HepG2 (cell line): Measurements from ENCODE around the gene GPHN. TPM values are rescaled to one million over a fixed set of nuclear protein-coding genes. Genes with fewer than 3 reads are reported as not detected.
"Not testable (repeated sequence)": the region's sequence is repeated elsewhere in the genome, so short reads cannot be mapped to it uniquely, and the experiment has no call there.

Experiments used
- ATAC-seq: fragments of 200-7000 bp; cut with Tn5 transposase; 3 replicates; pipeline ENCODE4 v1.9.1; 2020; ENCODE audit warnings: mild to moderate bottlenecking, moderate library complexity
- BruUV-seq: library from RNA; stranded (reverse); fragments of 400-500 nt; replicated peaks from 2 replicates; lab custom pipeline; 2021; lab: Mats Ljungman, UMichigan
- CTCF ChIA-PET: fragments of 300-600 bp; formaldehyde crosslinking; extraction: SDS; loops from one replicate; lab custom pipeline; 2021; ENCODE audit warnings: low total read pairs, inconsistent platforms, low intra/inter-chr PET ratio; lab: Yijun Ruan, JAX
- POLR2A ChIA-PET: fragments of 350-600 bp; sonication (Branson Sonifier 250); formaldehyde crosslinking; loops from one replicate; lab custom pipeline; 2020; ENCODE audit warnings: antibody characterized with exemption, inconsistent platforms; lab: Yijun Ruan, JAX
- DNase-seq: peaks from one replicate; pipeline ENCODE4 v3.0.0-alpha.2; 2015; ENCODE audit warnings: low spot score
- FAIRE-seq: peaks from 3 replicates; lab custom pipeline; 2011; peaks lifted over from hg19 to GRCh38; lab: Jason Lieb, UNC
- H2AFZ ChIP-seq: one replicate; pipeline ENCODE4 v1.6.1; 2011; ENCODE audit warnings: low read length, inconsistent platforms
- H3K27ac ChIP-seq: fragments of 300-600 bp; 3 replicates; pipeline ENCODE4 v1.8.0; 2011; ENCODE audit warnings: mixed run types, mild to moderate bottlenecking, mixed read lengths, low read length, inconsistent platforms; ENCODE audit not compliant: insufficient read depth; ENCODE audit errors: extremely low read length
- H3K27me3 ChIP-seq, 2 experiments: fragments of 200-600 bp in 1 of 2; 2 replicates in 1 of 2; 3 replicates in 1 of 2; pipeline versions ENCODE4 v1.6.0 to v1.8.0; 2011; ENCODE audit warnings: low read length in 2 of 2, mild to moderate bottlenecking in 2 of 2, moderate library complexity in 2 of 2, inconsistent platforms in 1 of 2; ENCODE audit not compliant: insufficient read depth in 2 of 2, control insufficient read depth in 1 of 2
- H3K36me3 ChIP-seq, 2 experiments: fragments of 200-600 bp in 1 of 2; replicated peaks in 1 of 2; 2 replicates in 1 of 2; 3 replicates in 1 of 2; pipeline versions ENCODE4 v1.5.1 to v1.8.0; 2011; ENCODE audit warnings: low read length in 2 of 2, inconsistent platforms in 1 of 2; ENCODE audit not compliant: insufficient read depth in 2 of 2, control insufficient read depth in 1 of 2
- H3K4me1 ChIP-seq: 2 replicates; pipeline ENCODE4 v1.5.1; 2012; ENCODE audit warnings: low read length, inconsistent platforms; ENCODE audit not compliant: insufficient read depth
- H3K4me2 ChIP-seq: 2 replicates; pipeline ENCODE4 v1.6.0; 2011; ENCODE audit warnings: low read depth, low read length, inconsistent platforms
- H3K4me3 ChIP-seq, 3 experiments: fragments of 200-600 bp in 1 of 3; sonication (generic), shearing (Covaris generic) in 1 of 3; replicated peaks in 1 of 3; 2 replicates each; pipeline ENCODE4 v1.5.1; 2011 to 2016; ENCODE audit warnings: low read length in 3 of 3, inconsistent platforms in 2 of 3, low read depth in 2 of 3, mild to moderate bottlenecking in 2 of 3, control low read depth in 1 of 3, mixed read lengths in 1 of 3; ENCODE audit not compliant: insufficient read depth in 1 of 3
- H3K79me2 ChIP-seq: one replicate; pipeline ENCODE4 v1.6.1; 2011; ENCODE audit warnings: low read length, inconsistent platforms; ENCODE audit not compliant: insufficient read depth
- H3K9ac ChIP-seq: 2 replicates; pipeline ENCODE4 v1.6.0; 2011; ENCODE audit warnings: mild to moderate bottlenecking, low read depth, low read length, inconsistent platforms; ENCODE audit not compliant: insufficient read depth
- H3K9me3 ChIP-seq: 2 replicates; pipeline ENCODE4 v1.5.1; 2012; ENCODE audit warnings: mild to moderate bottlenecking, low read length
- H4K20me1 ChIP-seq: 2 replicates; pipeline ENCODE4 v1.6.0; 2011; ENCODE audit warnings: inconsistent platforms, mild to moderate bottlenecking, low read length, moderate library complexity; ENCODE audit not compliant: insufficient read depth
- CEBPG ChIP-seq: IDR thresholded peaks from 2 replicates; pipeline ENCODE4 v1.6.1; 2016
- CTCF ChIP-seq: sonication (generic); formaldehyde crosslinking; IDR thresholded peaks from 2 replicates; pipeline ENCODE4 v1.5.0; 2020; ENCODE audit warnings: mild to moderate bottlenecking, missing genetic modification reagents, moderate library complexity
- FIP1L1 ChIP-seq: fragments of 200-400 bp; formaldehyde crosslinking; IDR thresholded peaks from 2 replicates; pipeline ENCODE4 v1.6.1; 2018; ENCODE audit warnings: low read depth, mild to moderate bottlenecking, low read length, moderate library complexity, borderline replicate concordance; ENCODE audit not compliant: insufficient read depth
- FOXP1 ChIP-seq, 2 experiments: fragments of 450-650 bp in 1 of 2; IDR thresholded peaks; 2 replicates each; pipeline ENCODE4 v1.6.1; 2017 to 2018; ENCODE audit warnings: antibody characterized with exemption in 1 of 2
- FOXP4 ChIP-seq: sonication (generic); formaldehyde crosslinking; IDR thresholded peaks from 2 replicates; pipeline ENCODE4 v1.4.0; 2020; ENCODE audit warnings: missing genetic modification reagents
- HNF4G ChIP-seq, 2 experiments: sonication (generic) in 1 of 2; formaldehyde crosslinking in 1 of 2; IDR thresholded peaks; 2 replicates each; pipeline versions ENCODE4 v1.4.0 to v1.6.1; 2011 to 2020; ENCODE audit warnings: borderline replicate concordance in 2 of 2, low read depth in 2 of 2, mild to moderate bottlenecking in 2 of 2, low read length in 1 of 2, missing genetic modification reagents in 1 of 2, moderate library complexity in 1 of 2
- PCBP1 ChIP-seq: fragments of 200-400 bp; formaldehyde crosslinking; IDR thresholded peaks from 2 replicates; pipeline ENCODE4 v1.6.1; 2017; ENCODE audit warnings: mild to moderate bottlenecking, low read depth, low read length, borderline replicate concordance
- POGZ ChIP-seq: sonication (generic); formaldehyde crosslinking; IDR thresholded peaks from 2 replicates; pipeline ENCODE4 v1.4.0; 2020; ENCODE audit warnings: mild to moderate bottlenecking, missing genetic modification reagents
- SP5 ChIP-seq: IDR thresholded peaks from 2 replicates; pipeline ENCODE4 v1.6.1; 2016; ENCODE audit warnings: low read depth, borderline replicate concordance
- STAT5B ChIP-seq: sonication (generic); formaldehyde crosslinking; IDR thresholded peaks from 2 replicates; pipeline ENCODE4 v1.4.0; 2020; ENCODE audit warnings: missing genetic modification reagents
- ZFP1 ChIP-seq: IDR thresholded peaks from 2 replicates; pipeline ENCODE4 v1.6.1; 2016
- ZMYM4 ChIP-seq: sonication (generic); formaldehyde crosslinking; IDR thresholded peaks from 2 replicates; pipeline ENCODE4 v1.8.1; 2023; ENCODE audit warnings: mild to moderate bottlenecking, missing genetic modification reagents
- ZNF281 ChIP-seq: sonication (generic); formaldehyde crosslinking; IDR thresholded peaks from 2 replicates; pipeline ENCODE4 v1.4.0; 2020; ENCODE audit warnings: missing genetic modification reagents, borderline replicate concordance
- ZNF30 ChIP-seq: sonication (generic); formaldehyde crosslinking; IDR thresholded peaks from 2 replicates; pipeline ENCODE4 v1.5.0; 2020; ENCODE audit warnings: mild to moderate bottlenecking, missing genetic modification reagents
- ZNF644 ChIP-seq: IDR thresholded peaks from 2 replicates; pipeline ENCODE4 v1.6.1; 2016; ENCODE audit warnings: low read depth
- ZNF883 ChIP-seq: sonication (generic); formaldehyde crosslinking; IDR thresholded peaks from 2 replicates; pipeline ENCODE4 v1.5.1; 2020; ENCODE audit warnings: mild to moderate bottlenecking, missing genetic modification reagents; ENCODE audit errors: not compliant biosample characterization
- WGBS: methylation state at CpG from one replicate; pipeline ENCODE4 v1.1.6; 2017; ENCODE audit warnings: low lambda C conversion rate; 5-methylcytosine and 5-hydroxymethylcytosine counted together
- in situ Hi-C: cut with HindIII; loops from 2 replicates; pipeline ENCODE4 v1.10.0; 2017; ENCODE audit warnings: low pct_unique_long_range_greater_than_20kb; ENCODE audit not compliant: extremely low pct_ligation_motif_present
- intact Hi-C: fragments of 100-400 bp; cut with micrococcal nuclease; formaldehyde crosslinking; loops from one replicate; pipeline ENCODE4 v1.10.0; 2022; ENCODE audit not compliant: unreplicated experiment
- polyA plus RNA-seq, 8 experiments: library from polyadenylated mRNA; depleted of rRNA in 3 of 8; stranded (reverse) in 7 of 8; unstranded in 1 of 8; fragments of >200 nt; fragmentation: Illumina TruSeq in 4 of 8; extraction: Trizol in 4 of 8; gene quantifications; 2 replicates each; pipeline versions ENCODE4 v1.2.1 to v1.2.3, GENCODE V29; 2011 to 2016; ENCODE audit warnings: low read depth in 4 of 8, missing spikeins in 1 of 8, mixed read lengths in 1 of 8; ENCODE audit not compliant: insufficient read depth in 1 of 8
- total RNA-seq, 5 experiments: library from RNA; depleted of rRNA; stranded (reverse); fragments of >200 nt; fragmentation: Illumina TruSeq; extraction: Trizol; gene quantifications; 2 replicates each; pipeline ENCODE4 v1.2.3, GENCODE V29; 2016; ENCODE audit warnings: low read depth in 1 of 5

The GPHN gene
- total and polyA plus RNA-seq, 2 of the 13 experiments (the other 11 are each of a cell fraction or from before 2014, with no cell fraction given) = 12.7 to 19.2 TPM

DNA sequence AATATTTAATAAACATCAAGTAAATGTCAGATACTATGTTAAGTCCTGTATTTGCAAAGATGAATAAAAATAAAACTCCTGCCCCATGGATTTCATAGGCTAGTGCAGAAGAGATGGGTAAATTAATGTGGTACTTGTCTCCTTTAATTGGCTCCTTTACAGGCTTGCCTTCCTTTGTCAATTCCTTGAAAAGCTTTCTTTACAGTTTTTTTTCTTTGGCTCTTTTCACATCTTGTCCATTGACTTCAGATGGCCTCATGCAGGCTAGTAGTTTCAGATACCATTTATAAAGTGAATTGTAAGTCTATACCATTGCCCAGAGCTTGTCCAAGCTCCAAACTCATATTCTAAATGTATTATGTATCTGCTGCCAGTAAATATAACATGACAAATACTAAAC is 552.6 kb downstream of the GPHN start (continued):
- TF ChIP-seq ZNF883 (CRISPR knock-in tag) (no peak), ZNF30 (CRISPR knock-in tag) (no peak), PCBP1 (no peak), ZNF644 (CRISPR knock-in tag) (no peak), FIP1L1 (no peak), HNF4G (IDR thresholded peaks at IDR 0.05; ENCODE audit: borderline replicate concordance, low read depth, low read length) (no peak), HNF4G (CRISPR knock-in tag; IDR thresholded peaks at IDR 0.05; ENCODE audit: borderline replicate concordance, low read depth) (no peak), STAT5B (no peak)

DNA sequence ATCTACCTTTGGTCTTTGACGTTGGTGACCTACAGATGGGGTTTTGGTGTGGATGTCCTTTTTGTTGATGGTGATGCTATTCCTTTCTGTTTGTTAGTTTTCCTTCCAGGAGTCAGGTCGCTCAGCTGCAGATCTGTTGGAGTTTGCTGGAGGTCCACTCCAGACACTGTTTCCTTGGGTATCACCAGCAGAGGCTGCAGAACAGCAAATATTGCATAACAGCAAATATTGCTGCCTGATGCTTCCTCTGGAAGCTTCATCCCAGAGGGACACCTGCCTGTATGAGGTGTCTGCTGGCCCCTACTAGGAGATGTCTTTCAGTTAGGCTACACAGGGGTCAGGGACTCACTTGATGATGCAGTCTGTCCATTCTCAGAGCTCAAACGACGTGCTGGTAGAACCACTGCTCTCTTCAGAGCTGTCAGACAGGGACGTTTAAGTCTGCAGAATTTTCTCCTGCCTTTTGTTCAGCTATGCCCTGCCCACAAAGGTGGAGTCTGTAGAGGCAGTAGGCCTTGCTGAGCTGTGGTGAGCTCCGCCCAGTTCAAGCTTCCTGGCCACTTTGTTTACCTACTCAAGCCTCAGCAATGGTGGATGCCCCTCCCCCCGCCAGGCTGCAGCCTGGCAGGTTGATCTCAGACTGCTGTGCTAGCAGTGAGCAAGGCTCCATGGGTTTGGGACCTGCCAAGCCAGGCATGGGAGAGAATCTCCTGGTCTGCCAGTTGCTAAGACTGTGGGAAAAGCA is 559.3 kb downstream of the GPHN start:
- Histone ChIP-seq H3K4me1 (peaks cover 14% of the 10 kb centered on the region), H3K4me2 (peak overlapping the region; percentile 27; the same call in 1 of the 2 replicates)
- peak; percentile 67 for DNase-seq
- H3K36me3 ChIP-seq; ATAC-seq; H3K27me3 ChIP-seq; FAIRE-seq; CTCF ChIA-PET; H3K27ac ChIP-seq; H2AFZ ChIP-seq; BruUV-seq; POLR2A ChIA-PET; H3K4me3 ChIP-seq; H3K79me2 ChIP-seq; in situ Hi-C loops; H4K20me1 ChIP-seq; H3K9ac ChIP-seq; H3K9me3 ChIP-seq; intact Hi-C loops; TF ChIP-seq FOXP1 (IDR thresholded peaks at IDR 0.05): not testable (repeated sequence)
- 84% methylated on average over 2 of the region's 7 CpGs for WGBS
- TF ChIP-seq FOXP4 (CRISPR knock-in tag) (peak; percentile 30; the same call in 1 of the 2 replicates), CEBPG (CRISPR knock-in tag) (peak; percentile 85), FOXP1 (CRISPR knock-in tag; IDR thresholded peaks at IDR 0.05) (0 out of 2 replicates have a peak, but pooled peaks have one; percentile 5), ZFP1 (CRISPR knock-in tag) (0 out of 2 replicates have a peak, but pooled peaks have one; percentile 27), CTCF (0 out of 2 replicates have a peak, but pooled peaks have one; percentile 11), POGZ (CRISPR knock-in tag) (peak; percentile 46; the same call in 1 of the 2 replicates), ZNF281 (CRISPR knock-in tag) (peak; percentile 84), SP5 (CRISPR knock-in tag) (peak; percentile 48), ZMYM4 (CRISPR knock-in tag) (peak; percentile 50; the same call in 1 of the 2 replicates)
